Transverse colon (tissue), 4 donors: ENCODE data around the gene C11orf54.
A peak's percentile ranks its signal among the peaks of the same experiment; 100 is the strongest.

Experiments
- POLR2A ChIP-seq: fragments of 450-650 bp; IDR thresholded peaks from one replicate; pipeline ENCODE4 v1.6.1; 2016; ENCODE audit warnings: antibody characterized with exemption, mild to moderate bottlenecking, moderate library complexity
- POLR2AphosphoS5 ChIP-seq, 3 donors: sonication (generic); formaldehyde crosslinking; IDR thresholded peaks; one replicate each; pipeline ENCODE4 v1.6.1; 2016; ENCODE audit warnings: antibody characterized with exemption in 3 of 3
- TF ChIP-seq, protein P1 (sequence below), 5 experiments: fragments of 200-600 bp in 3 of 5; fragments of 450-650 bp in 2 of 5; sonication (generic) in 3 of 5; IDR thresholded peaks; 1 replicate in 2 of 5; 2 replicates in 3 of 5; pipeline ENCODE4 v1.5.1; 2016 to 2017; ENCODE audit warnings: antibody characterized with exemption in 5 of 5, inconsistent platforms in 3 of 5, mild to moderate bottlenecking in 2 of 5, moderate library complexity in 1 of 5

DNA sequence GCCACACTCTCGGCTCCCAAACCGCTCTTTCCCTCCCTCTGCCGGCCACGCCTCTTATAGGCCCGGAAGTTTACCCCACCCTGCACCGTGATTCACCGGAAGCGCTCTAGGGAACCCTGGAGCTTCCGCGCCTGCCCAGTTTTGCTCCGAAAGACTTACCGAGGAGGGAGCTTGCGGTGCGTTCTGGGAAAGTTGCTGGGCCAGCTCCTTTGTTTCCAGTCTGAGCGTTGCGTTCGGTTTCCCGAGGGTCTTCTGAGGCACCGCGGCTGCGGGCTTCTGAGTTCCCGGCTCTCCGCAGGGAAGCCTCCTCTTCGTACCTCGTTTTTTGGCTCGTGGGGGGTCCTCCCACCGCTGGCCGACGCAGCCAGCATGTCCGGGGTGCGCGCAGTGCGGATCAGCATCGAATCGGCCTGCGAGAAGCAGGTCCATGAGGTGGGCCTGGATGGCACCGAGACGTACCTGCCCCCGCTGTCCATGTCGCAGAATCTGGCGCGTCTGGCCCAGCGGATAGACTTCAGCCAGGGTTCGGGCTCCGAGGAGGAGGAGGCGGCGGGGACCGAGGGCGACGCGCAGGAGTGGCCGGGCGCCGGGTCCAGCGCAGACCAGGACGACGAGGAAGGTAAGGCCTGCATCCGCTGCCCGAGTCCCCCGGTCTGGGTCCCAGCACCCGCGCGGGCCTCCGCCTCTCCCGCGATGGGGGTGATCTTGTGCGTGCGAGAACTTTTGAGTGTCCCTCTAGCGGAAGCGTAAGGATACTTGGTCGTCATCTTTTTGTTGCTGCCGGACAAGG is 42.9 kb downstream of the C11orf54 start, which contains the start of gene MED17:
- TF ChIP-seq, protein P1, sequence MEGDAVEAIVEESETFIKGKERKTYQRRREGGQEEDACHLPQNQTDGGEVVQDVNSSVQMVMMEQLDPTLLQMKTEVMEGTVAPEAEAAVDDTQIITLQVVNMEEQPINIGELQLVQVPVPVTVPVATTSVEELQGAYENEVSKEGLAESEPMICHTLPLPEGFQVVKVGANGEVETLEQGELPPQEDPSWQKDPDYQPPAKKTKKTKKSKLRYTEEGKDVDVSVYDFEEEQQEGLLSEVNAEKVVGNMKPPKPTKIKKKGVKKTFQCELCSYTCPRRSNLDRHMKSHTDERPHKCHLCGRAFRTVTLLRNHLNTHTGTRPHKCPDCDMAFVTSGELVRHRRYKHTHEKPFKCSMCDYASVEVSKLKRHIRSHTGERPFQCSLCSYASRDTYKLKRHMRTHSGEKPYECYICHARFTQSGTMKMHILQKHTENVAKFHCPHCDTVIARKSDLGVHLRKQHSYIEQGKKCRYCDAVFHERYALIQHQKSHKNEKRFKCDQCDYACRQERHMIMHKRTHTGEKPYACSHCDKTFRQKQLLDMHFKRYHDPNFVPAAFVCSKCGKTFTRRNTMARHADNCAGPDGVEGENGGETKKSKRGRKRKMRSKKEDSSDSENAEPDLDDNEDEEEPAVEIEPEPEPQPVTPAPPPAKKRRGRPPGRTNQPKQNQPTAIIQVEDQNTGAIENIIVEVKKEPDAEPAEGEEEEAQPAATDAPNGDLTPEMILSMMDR (IDR thresholded peaks at IDR 0.05), result peak; percentile 37 to 60 (median 46)
- TF ChIP-seq POLR2AphosphoS5 (IDR thresholded peaks at IDR 0.05) (peak; percentile 94 to 98 (median 94)), POLR2A (peak; percentile 84)
